Measurements from ENCODE around the gene AXIN2. TPM values are rescaled to one million over a fixed set of nuclear protein-coding genes. Genes with fewer than 3 reads are reported as not detected.

AXIN2 gene
- total RNA-seq, 4 donors from 2014 or later, result 8.2 to 65.1 (median 42.0) TPM

DNA sequence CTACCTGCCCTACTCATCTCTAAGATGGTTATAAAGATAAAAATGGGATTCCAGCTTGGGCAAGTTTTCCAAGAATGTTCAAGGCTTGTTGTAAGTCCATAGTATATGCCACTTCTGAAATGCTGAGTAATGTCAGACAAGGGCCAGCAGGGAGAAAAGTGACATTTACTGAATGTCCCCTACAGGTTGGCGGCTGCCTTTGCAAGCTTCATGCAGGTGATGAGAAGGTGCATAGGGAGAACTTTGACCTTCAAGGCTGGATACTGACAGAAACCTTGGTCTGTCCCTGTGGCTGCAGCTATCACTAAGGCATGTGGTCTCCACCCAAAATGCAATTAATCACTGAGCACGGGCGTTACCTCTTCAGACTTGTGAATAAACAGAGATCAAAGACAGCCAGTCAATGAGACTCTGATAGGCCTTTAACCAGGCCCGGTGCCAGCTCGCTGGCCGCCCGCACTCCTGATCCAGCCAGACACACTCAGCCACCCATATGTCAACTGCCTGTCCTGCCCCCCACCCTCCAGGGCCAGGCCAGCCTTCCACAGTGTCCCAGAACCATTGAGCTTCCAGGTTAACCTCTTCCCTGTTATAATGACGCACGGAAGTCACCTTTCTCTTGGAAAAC, 26.8 kb upstream of the AXIN2 start:
- Histone ChIP-seq H3K4me3 (no peak overlapping the region), H3K4me1 (peaks cover 0 to 7% of the 10 kb centered on the region in 2 donors), H3K9me3 (no peaks in the 10 kb centered on the region), H3K27me3 (no peaks in the 10 kb centered on the region), H3K36me3 (no peaks in the 10 kb centered on the region), H3K27ac (no peak overlapping the region)
- TF ChIP-seq CTCF (IDR thresholded peaks at IDR 0.05) (no peak), POLR2A (IDR thresholded peaks at IDR 0.05) (no peak)
- intact Hi-C loops (cut with DNase I; ENCODE audit: low total_unique reads), result no loop called here
- no peak for DNase-seq

DNA sequence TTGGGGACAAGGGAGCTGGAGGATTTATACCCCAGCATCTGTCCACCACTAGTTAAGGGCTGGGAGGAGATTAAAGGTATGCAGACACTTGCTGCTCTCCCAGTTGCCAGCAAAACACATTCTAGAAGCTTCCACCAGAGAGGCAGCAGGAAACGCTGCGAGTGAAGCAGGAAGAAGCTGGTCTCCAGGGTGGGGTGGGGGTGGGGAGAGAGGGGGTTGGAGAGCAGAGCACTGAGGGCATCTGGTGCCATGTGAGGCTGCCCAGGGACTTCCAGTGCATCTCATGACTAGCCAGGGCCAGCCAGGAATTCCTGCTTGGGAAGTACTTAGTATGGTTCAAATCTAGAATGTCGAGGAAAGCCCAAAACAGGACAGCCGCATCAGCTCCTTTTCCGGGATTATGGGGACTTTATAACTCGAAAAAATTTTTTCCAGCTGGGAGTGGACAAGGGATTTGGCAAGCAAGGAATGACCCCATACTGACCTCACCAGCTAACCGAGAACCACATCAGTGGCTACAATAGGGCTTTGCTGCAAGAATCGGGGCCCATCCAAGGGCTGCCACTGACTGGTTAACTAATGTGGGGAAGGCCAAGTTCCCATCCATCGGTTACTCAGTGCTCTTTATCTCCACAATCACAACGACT, 26.2 kb upstream of the AXIN2 start:
- H3K36me3 ChIP-seq, result no peaks in the 10 kb centered on the region
- no peaks in the 10 kb centered on the region for H3K27me3 ChIP-seq
- no peak for DNase-seq
- intact Hi-C loops (cut with DNase I; ENCODE audit: low total_unique reads), result no loop called here
- H3K4me3 ChIP-seq, result no peak overlapping the region
- H3K4me1 ChIP-seq, result peaks cover 0 to 7% of the 10 kb centered on the region in 2 donors
- TF ChIP-seq CTCF (IDR thresholded peaks at IDR 0.05) (no peak), POLR2A (IDR thresholded peaks at IDR 0.05) (no peak)
- H3K9me3 ChIP-seq, result no peaks in the 10 kb centered on the region
- H3K27ac ChIP-seq, result no peak overlapping the region

GRCh38 chr17:65586899-65587298, 25.5 kb upstream of the AXIN2 start:
- H3K36me3 ChIP-seq, result no peaks in the 10 kb centered on the region
- no peak for DNase-seq
- H3K4me1 ChIP-seq, result peaks cover 0 to 7% of the 10 kb centered on the region in 2 donors
- no peaks in the 10 kb centered on the region for H3K9me3 ChIP-seq
- H3K4me3 ChIP-seq, result no peak overlapping the region
- intact Hi-C loops (cut with DNase I; ENCODE audit: low total_unique reads), result no loop called here
- no peak overlapping the region for H3K27ac ChIP-seq
- no peak for TF ChIP-seq POLR2A (IDR thresholded peaks at IDR 0.05)
- TF ChIP-seq CTCF (IDR thresholded peaks at IDR 0.05), result no peak
- H3K27me3 ChIP-seq, result no peaks in the 10 kb centered on the region

- no peak for DNase-seq
- Histone ChIP-seq H3K9me3 (no peaks in the 10 kb centered on the region), H3K27me3 (no peaks in the 10 kb centered on the region), H3K4me1 (peaks cover 0 to 7% of the 10 kb centered on the region in 2 donors), H3K36me3 (no peaks in the 10 kb centered on the region), H3K4me3 (no peak overlapping the region), H3K27ac (no peak overlapping the region)
- TF ChIP-seq CTCF (IDR thresholded peaks at IDR 0.05) (no peak), POLR2A (IDR thresholded peaks at IDR 0.05) (no peak)
- intact Hi-C loops (cut with DNase I; ENCODE audit: low total_unique reads), result no loop called here
These were observed 23.4 kb upstream of the AXIN2 start for GRCh38 chr17:65584604-65585521.
